Natural killer cell (primary cell): ENCODE results near the gene HSPB6. TPM values are rescaled to one million over a fixed set of nuclear protein-coding genes. Genes with fewer than 3 reads are reported as not detected.

Experiments
- ATAC-seq, 3 donors: fragments of 150-1000 bp in 2 of 3; fragments of 200-7000 bp in 1 of 3; cut with Tn5 transposase; 1 replicate in 1 of 3; 2 replicates in 2 of 3; pipeline ENCODE4 v1.10.0; 2021; ENCODE audit warnings: mild to moderate bottlenecking in 2 of 3, moderate library complexity in 2 of 3
- DNase-seq, 2 donors: peaks; one replicate each; pipeline versions ENCODE4 v3.0.0 to v3.0.0-alpha.2; 2013 to 2021; ENCODE audit warnings: mixed read lengths in 1 of 2
- H3K27ac ChIP-seq: one replicate; pipeline ENCODE4 v1.5.1; 2013; ENCODE audit warnings: mild to moderate bottlenecking, low read length
- H3K27me3 ChIP-seq: one replicate; pipeline ENCODE4 v1.6.1; 2013; ENCODE audit warnings: low read length; ENCODE audit not compliant: control insufficient read depth, insufficient read depth
- H3K36me3 ChIP-seq: one replicate; pipeline ENCODE4 v1.6.1; 2013; ENCODE audit warnings: low read length; ENCODE audit not compliant: control insufficient read depth, insufficient read depth
- H3K4me1 ChIP-seq: one replicate; pipeline ENCODE4 v1.6.1; 2013; ENCODE audit warnings: low read length; ENCODE audit not compliant: control insufficient read depth, insufficient read depth
- H3K4me3 ChIP-seq: one replicate; pipeline ENCODE4 v1.5.1; 2013; ENCODE audit warnings: low read length
- H3K9me3 ChIP-seq: one replicate; pipeline ENCODE4 v1.6.1; 2013; ENCODE audit warnings: low read length; ENCODE audit not compliant: control insufficient read depth, insufficient read depth
- H3K27ac Mint-ChIP-seq, 2 donors: one replicate each; pipeline ENCODE4 v1.8.0; 2022; ENCODE audit warnings: mild to moderate bottlenecking in 2 of 2, mixed read lengths in 2 of 2, moderate library complexity in 1 of 2
- H3K27me3 Mint-ChIP-seq, 2 donors: one replicate each; pipeline ENCODE4 v1.8.0; 2022; ENCODE audit warnings: low read depth in 2 of 2, mixed read lengths in 2 of 2
- H3K36me3 Mint-ChIP-seq: one replicate; pipeline ENCODE4 v1.8.0; 2022; ENCODE audit warnings: mixed read lengths
- H3K4me1 Mint-ChIP-seq, 2 donors: one replicate each; pipeline ENCODE4 v1.8.0; 2022; ENCODE audit warnings: mixed read lengths in 2 of 2
- H3K4me3 Mint-ChIP-seq: one replicate; pipeline ENCODE4 v1.8.0; 2022; ENCODE audit warnings: mild to moderate bottlenecking, moderate library complexity, mixed read lengths
- H3K9me3 Mint-ChIP-seq, 2 donors: one replicate each; pipeline ENCODE4 v1.8.0; 2022; ENCODE audit warnings: mixed read lengths in 2 of 2
- WGBS: methylation state at CpG from one replicate; pipeline ENCODE4 v1.1.7; 2013; ENCODE audit warnings: missing lambda C conversion rate; ENCODE audit not compliant: insufficient coverage; 5-methylcytosine and 5-hydroxymethylcytosine counted together
- intact Hi-C: fragments of 100-400 bp; cut with micrococcal nuclease; formaldehyde crosslinking; loops from one replicate; pipeline ENCODE4 v1.14.2; 2022
- total RNA-seq, 4 donors: library from RNA; stranded (reverse); fragments of 120-200 nt in 1 of 4; gene quantifications; one replicate each; pipeline versions ENCODE4 v1.2.3 to v1.2.4, GENCODE V29; 2013 to 2022
- TF ChIP-seq, protein P1 (sequence below): fragments of 200-600 bp; IDR thresholded peaks from one replicate; pipeline ENCODE4 v1.8.0; 2022; ENCODE audit warnings: antibody characterized with exemption

Gene HSPB6
- total RNA-seq, 3 donors from 2014 or later (not counting 1 experiment from before 2014, with no cell fraction given) = not detected

DNA sequence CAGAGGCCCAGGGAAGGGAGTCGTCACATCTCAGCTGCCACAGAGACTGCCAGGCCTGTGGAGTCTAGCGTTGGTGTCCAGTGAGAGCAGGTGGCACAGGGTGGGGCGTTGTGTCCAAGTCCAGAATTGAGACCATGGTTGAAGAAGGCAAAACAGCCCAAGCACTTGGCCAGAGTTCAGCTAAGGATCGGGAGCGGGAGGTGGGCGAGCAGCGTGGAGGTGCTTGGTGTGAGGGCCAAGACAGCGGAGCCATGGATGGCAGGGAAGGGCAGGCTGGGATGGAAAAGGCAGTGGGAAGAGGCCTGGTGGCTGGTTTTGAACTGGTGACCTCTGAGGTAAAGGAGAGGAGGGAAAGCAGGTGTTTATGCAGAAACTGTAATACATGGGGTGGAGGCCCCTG is 22.6 kb downstream of the HSPB6 start:
- DNase-seq (no peak), ATAC-seq (no peak)
- Mint-ChIP-seq H3K4me1 (peaks cover 6 to 29% of the 10 kb centered on the region in 2 donors), H3K4me3 (no peak overlapping the region), H3K36me3 (no peaks in the 10 kb centered on the region), H3K27me3 (no peaks in the 10 kb centered on the region), H3K27ac (no peak overlapping the region), H3K9me3 (no peaks in the 10 kb centered on the region)
- Histone ChIP-seq H3K9me3 (no peaks in the 10 kb centered on the region), H3K4me1 (no peaks in the 10 kb centered on the region), H3K27ac (no peak overlapping the region), H3K36me3 (peaks cover 80% of the 10 kb centered on the region), H3K4me3 (no peak overlapping the region), H3K27me3 (no peaks in the 10 kb centered on the region)
- intact Hi-C loops = no loop called here
- WGBS = 99% methylated on average over 8 of the region's 8 CpGs
- TF ChIP-seq, protein P1, sequence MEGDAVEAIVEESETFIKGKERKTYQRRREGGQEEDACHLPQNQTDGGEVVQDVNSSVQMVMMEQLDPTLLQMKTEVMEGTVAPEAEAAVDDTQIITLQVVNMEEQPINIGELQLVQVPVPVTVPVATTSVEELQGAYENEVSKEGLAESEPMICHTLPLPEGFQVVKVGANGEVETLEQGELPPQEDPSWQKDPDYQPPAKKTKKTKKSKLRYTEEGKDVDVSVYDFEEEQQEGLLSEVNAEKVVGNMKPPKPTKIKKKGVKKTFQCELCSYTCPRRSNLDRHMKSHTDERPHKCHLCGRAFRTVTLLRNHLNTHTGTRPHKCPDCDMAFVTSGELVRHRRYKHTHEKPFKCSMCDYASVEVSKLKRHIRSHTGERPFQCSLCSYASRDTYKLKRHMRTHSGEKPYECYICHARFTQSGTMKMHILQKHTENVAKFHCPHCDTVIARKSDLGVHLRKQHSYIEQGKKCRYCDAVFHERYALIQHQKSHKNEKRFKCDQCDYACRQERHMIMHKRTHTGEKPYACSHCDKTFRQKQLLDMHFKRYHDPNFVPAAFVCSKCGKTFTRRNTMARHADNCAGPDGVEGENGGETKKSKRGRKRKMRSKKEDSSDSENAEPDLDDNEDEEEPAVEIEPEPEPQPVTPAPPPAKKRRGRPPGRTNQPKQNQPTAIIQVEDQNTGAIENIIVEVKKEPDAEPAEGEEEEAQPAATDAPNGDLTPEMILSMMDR = no peak

DNA sequence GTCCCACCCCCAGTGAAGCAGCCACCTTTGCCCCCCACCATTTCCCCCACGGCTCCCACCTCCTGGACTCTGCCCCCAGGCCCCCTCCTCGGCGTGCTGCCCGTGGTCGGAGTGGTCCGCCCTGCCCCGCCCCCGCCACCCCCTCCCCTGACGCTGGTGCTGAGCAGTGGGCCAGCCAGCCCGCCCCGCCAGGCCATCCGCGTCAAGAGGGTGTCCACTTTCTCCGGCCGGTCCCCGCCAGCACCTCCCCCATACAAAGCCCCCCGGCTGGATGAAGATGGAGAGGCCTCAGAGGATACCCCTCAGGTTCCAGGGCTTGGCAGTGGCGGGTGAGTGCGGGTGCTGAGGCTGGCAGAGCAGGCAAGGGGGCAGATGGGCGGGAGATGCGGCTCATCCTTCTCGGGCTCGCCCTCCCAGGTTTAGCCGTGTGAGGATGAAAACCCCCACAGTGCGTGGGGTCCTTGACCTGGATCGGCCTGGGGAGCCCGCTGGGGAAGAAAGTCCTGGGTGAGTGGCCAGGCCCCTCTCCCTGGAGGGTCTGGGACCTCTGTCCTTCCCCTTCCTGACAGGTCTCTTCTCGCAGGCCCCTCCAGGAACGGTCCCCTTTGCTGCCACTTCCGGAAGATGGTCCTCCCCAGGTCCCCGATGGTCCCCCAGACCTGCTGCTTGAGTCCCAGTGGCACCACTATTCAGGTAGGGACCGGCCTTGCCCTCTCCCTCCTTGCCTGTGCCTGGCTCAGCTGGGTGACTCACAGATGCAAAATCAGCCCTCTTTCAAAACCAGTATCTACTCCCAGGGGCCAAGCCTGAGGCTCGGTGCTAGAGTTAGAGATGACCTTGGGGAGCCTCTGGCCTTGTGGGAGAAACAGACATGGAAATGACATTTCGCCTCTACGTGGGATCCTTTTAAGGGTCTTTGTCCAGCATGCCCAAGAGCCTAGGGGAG is 23.4 kb downstream of the HSPB6 start:
- no peak overlapping the region for H3K27ac ChIP-seq
- H3K4me1 Mint-ChIP-seq = peaks cover 6 to 23% of the 10 kb centered on the region in 2 donors
- H3K27me3 Mint-ChIP-seq = no peaks in the 10 kb centered on the region
- DNase-seq (no peak), ATAC-seq (no peak)
- no peak overlapping the region for H3K27ac Mint-ChIP-seq
- no peak overlapping the region for H3K4me3 Mint-ChIP-seq
- no peaks in the 10 kb centered on the region for H3K36me3 Mint-ChIP-seq
- no peaks in the 10 kb centered on the region for H3K9me3 Mint-ChIP-seq
- TF ChIP-seq, protein P1 = no peak
- H3K4me3 ChIP-seq = no peak overlapping the region
- H3K27me3 ChIP-seq = no peaks in the 10 kb centered on the region
- intact Hi-C loops = no loop called here
- H3K4me1 ChIP-seq = no peaks in the 10 kb centered on the region
- peaks cover 81% of the 10 kb centered on the region for H3K36me3 ChIP-seq
- 96% methylated on average over 35 of the region's 35 CpGs for WGBS
- no peaks in the 10 kb centered on the region for H3K9me3 ChIP-seq

GRCh38 chr19:35732540-35733179 is 24.2 kb downstream of the HSPB6 start:
- Histone ChIP-seq H3K9me3 (no peaks in the 10 kb centered on the region), H3K27me3 (no peaks in the 10 kb centered on the region), H3K36me3 (peaks cover 82% of the 10 kb centered on the region), H3K27ac (no peak overlapping the region), H3K4me3 (no peak overlapping the region), H3K4me1 (no peaks in the 10 kb centered on the region)
- ATAC-seq (no peak), DNase-seq (no peak)
- Mint-ChIP-seq H3K9me3 (no peaks in the 10 kb centered on the region), H3K27ac (no peak overlapping the region), H3K36me3 (no peaks in the 10 kb centered on the region), H3K4me1 (peaks cover 6 to 22% of the 10 kb centered on the region in 2 donors), H3K27me3 (no peaks in the 10 kb centered on the region), H3K4me3 (no peak overlapping the region)
- TF ChIP-seq, protein P1 = no peak
- intact Hi-C loops = no loop called here
- WGBS = 97% methylated on average over 24 of the region's 25 CpGs
